GM18526 (cell line): ENCODE results near the gene RGS6.

Experiments used
- POLR2A ChIP-seq: IDR thresholded peaks from 3 replicates; pipeline ENCODE4 v1.6.1; 2011; ENCODE audit not compliant: insufficient read length; ENCODE audit errors: extremely low read depth

Gene RGS6

GRCh38 chr14:71932229-71932981, at the start of gene RGS6:
TSS of gene RGS6 (plus strand) at chr14:71932429.
- no peak for TF ChIP-seq POLR2A

DNA sequence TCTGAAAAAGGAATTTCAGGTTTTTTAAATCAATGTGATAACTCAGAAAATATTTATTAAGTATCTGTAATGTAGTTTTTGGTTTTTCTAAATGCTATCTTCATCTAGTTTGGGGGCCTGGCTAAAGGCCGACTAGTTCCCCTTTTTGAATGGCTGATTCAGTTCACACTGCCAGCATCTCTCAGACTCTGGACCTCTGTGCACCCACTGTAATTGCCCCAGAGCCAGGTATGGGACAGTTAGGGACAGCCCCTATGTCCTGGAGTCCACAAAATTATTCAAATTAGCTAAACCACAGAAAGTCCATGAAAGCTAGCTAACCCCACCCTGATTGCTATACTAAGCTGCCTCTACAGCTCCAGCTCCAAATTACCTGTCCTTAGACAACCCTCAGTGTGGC, 49.1 kb upstream of the RGS6 start:
- no peak for TF ChIP-seq POLR2A

- no peak for TF ChIP-seq POLR2A
Measured at GRCh38 chr14:71885301-71885700, 46.9 kb upstream of the RGS6 start.

DNA sequence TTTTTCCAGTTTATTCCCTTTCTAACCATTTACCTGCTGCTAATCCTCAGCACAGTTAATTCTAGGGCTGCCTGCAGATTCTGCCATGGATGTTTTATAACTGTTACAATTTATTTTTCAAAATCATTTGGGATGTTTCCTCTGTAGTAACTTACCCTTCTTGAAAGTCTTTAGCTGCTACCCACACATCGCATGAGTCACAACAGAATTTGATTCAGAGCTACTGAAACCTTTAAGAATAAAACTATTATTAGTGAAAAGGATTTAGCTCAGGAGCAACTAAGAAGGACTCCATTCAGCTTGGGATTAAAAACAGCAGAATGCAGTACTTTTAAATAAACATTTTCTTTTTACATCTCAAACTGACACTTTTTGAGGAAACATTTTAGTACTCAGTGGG, 41.7 kb upstream of the RGS6 start:
- TF ChIP-seq POLR2A, result no peak

- TF ChIP-seq POLR2A, result no peak
Measured at GRCh38 chr14:71891185-71891584, 41.0 kb upstream of the RGS6 start.

DNA sequence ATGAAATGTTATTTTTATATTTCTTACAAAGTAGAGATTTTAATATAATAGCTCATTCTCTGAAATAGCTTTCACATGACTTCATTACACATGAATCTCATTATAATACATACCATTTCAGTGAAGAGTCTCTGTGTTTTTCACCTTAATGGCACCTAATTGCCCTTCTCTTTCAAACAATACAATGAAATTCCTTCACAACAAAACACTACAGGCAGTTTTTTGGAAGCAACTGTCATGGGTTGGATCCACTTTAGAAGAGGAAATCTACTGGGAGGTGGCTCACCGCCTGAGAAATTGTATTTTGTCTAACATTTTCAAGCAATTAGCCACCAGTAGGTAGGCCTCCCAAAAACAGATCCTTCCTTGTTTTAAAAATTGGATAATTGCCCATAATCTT, 40.3 kb upstream of the RGS6 start:
- TF ChIP-seq POLR2A, result no peak

DNA sequence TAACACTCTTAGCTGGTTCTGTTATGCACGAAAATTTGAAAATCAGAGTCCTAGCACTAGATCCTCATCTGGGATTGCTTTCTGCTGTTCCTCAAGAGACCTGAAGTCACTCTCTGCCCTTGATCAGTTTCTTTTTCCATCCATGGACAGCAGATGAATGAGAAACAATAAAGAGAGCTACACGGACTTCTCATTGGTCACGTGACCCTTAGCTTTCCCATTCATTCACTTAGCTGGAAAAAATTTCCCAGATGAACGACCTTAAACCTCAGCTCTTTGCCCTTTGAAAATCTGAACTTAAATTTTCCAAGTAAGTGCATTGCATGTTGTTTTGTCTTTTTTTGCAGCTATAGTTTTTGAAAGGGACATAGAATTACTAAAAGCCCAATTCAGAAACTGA, 27.2 kb upstream of the RGS6 start:
- no peak for TF ChIP-seq POLR2A

- TF ChIP-seq POLR2A, result no peak
Measured at GRCh38 chr14:71905860-71906259, 26.4 kb upstream of the RGS6 start.

DNA sequence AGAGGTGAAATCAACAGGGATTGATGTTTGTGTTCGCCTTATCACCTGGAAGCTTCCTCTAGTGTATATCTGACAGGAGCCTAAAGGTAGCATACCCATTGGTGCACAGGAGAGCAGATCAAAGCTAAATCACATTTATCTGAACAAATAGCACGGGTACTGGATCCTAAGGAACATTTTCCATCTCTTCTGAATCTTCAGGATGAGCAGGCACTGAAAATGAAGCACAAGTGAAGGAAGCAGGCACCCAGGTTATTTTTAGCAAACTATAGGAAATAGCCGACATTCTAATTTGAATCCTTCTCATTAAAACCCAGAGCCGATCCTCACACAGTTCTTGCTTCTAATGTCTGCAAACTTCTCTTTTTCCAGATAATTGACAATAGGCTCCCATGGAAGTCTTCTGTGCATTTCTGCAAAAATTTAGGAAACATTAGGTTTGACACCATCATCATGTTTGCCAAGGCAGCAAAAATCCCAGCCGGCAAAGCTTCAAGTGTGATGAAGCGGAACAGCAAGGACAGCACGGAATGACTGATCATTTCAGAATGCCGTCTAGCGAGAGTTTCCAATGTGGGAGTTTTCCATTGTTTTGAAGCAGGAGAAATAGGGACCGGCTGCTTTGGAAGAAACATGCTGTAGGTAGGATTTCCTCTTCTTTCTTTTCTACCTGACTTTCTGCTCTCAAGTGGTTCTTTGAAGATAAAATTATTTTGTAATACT, 24.3 kb upstream of the RGS6 start:
- TF ChIP-seq POLR2A, result no peak

- no peak for TF ChIP-seq POLR2A
Measured at GRCh38 chr14:71911669-71912068, 20.6 kb upstream of the RGS6 start.

DNA sequence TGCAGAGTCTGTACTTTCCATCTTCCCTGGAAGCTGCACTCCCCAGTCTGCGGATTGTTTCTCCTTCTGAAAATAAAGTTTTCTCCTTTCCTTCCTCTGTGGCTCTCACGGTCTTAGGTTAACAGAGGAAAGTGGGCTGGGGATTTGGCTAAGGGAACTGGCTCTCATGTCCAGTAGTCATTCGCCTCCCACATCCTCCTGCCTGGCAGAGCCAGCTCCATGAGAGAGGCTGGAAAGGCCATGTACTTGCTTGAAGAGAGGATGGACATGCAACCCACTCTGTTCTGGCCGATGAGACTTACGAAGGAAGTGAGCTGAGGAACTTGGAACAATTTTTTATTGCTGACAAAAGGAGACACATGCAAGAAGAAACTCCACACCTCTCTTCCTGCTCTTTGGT, 18.9 kb upstream of the RGS6 start:
- TF ChIP-seq POLR2A, result no peak

DNA sequence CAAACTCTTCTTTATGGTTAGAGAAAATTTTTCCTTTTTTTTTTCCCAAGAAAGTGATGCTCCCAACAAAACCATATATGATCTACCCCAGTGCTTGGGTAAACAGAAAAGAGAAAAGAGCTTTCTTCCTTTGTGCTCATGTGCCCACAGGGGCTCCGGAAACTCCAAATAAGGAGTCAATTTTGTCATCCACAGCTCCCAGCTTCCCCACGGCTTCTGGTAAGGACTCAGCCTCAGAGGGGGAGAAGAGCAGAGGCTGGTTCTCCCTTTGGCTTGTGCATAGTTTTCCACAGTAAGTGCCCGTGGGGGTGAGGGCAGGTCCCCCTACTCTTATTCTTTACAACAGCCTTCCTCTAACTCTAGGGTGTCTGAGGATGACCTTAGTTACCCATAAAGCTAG, 13.3 kb upstream of the RGS6 start:
- TF ChIP-seq POLR2A, result no peak

- no peak for TF ChIP-seq POLR2A
Measured at GRCh38 chr14:71923513-71923912, 8.7 kb upstream of the RGS6 start.

DNA sequence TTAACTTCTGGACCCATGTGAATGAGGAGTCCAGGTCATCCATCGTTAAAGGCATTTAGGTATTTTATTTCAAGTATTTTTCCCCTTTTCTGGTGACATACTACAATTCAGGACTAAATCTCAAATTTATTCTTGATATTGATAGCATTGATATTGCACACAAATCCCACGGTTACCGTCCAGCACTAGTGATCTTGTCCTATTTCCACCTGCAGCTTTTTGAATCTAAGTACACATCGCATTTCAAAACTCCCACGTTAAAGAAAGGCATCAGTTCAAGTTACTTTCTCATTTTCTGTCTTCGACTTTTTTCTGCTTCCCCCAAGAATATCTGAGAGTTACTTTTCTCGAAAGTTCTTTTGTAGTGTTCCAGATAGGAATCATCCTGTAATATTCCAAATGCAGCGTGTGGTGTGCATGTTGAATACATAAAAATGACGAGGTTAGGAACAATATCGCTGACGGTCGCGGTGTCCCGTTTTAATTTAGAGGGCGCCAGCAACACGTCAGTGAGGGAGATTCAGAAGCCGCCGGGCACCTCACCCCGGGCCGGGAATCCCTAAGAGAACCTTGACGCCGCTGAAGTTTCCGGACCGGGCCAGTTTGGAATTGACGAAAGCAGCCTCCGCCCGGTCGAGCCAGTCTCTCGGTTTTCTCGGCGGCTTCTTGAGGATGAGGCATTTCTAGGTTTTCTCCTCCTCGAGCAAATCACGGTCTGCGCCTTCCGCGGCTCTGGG, 569 bp upstream of the RGS6 start:
- TF ChIP-seq POLR2A, result no peak

- TF ChIP-seq POLR2A, result no peak
Measured at GRCh38 chr14:71933001-71933587, 865 bp downstream of the RGS6 start.
